Neural progenitor cell (in vitro differentiated cells): ENCODE results near the gene PEAK3. TPM values are rescaled to one million over a fixed set of nuclear protein-coding genes. Genes with fewer than 3 reads are reported as not detected.
A peak's percentile ranks its signal among the peaks of the same experiment; 100 is the strongest.

Experiments used
- DNase-seq: peaks from one replicate; pipeline ENCODE4 v3.0.0-alpha.2; 2016; ENCODE audit warnings: low spot score
- H2AFZ ChIP-seq: fragments of 200-600 bp; sonication (generic); replicated peaks from 2 replicates; pipeline ENCODE4 v1.6.1; 2016; ENCODE audit warnings: antibody characterized with exemption
- H3F3A ChIP-seq: fragments of 200-600 bp; sonication (generic); 2 replicates; pipeline ENCODE4 v1.6.1; 2016; ENCODE audit warnings: antibody characterized with exemption, low read depth
- H3K27ac ChIP-seq: fragments of 200-600 bp; sonication (generic); 2 replicates; pipeline ENCODE4 v1.5.1; 2016; ENCODE audit warnings: mild to moderate bottlenecking
- H3K27me3 ChIP-seq: fragments of 200-600 bp; sonication (generic); 2 replicates; pipeline ENCODE4 v1.6.1; 2016; ENCODE audit warnings: mild to moderate bottlenecking, moderate library complexity
- H3K36me3 ChIP-seq: fragments of 200-600 bp; sonication (generic); 2 replicates; pipeline ENCODE4 v1.5.1; 2016
- H3K4me1 ChIP-seq: fragments of 200-600 bp; sonication (generic); 2 replicates; pipeline ENCODE4 v1.6.1; 2016; ENCODE audit warnings: mixed run types
- H3K4me2 ChIP-seq: fragments of 200-600 bp; sonication (generic); 2 replicates; pipeline ENCODE4 v1.6.1; 2016
- H3K4me3 ChIP-seq: fragments of 200-600 bp; sonication (generic); 2 replicates; pipeline ENCODE4 v1.5.1; 2016
- H3K79me2 ChIP-seq: fragments of 200-600 bp; sonication (generic); 2 replicates; pipeline ENCODE4 v1.6.1; 2016; ENCODE audit warnings: low read depth
- H3K9ac ChIP-seq: fragments of 200-600 bp; sonication (generic); 2 replicates; pipeline ENCODE4 v1.6.1; 2016
- H3K9me3 ChIP-seq: fragments of 200-600 bp; sonication (generic); 2 replicates; pipeline ENCODE4 v1.5.1; 2016; ENCODE audit warnings: low read depth
- H4K20me1 ChIP-seq: fragments of 200-600 bp; sonication (generic); 2 replicates; pipeline ENCODE4 v1.6.1; 2016; ENCODE audit warnings: low read depth
- H3K27ac Mint-ChIP-seq: 3 replicates; pipeline ENCODE4 v1.8.0; 2021; ENCODE audit warnings: mixed read lengths
- H3K27me3 Mint-ChIP-seq: 2 replicates; pipeline ENCODE4 v1.8.0; 2022; ENCODE audit warnings: low read depth, mild to moderate bottlenecking, inconsistent platforms, moderate library complexity, mixed read lengths; ENCODE audit not compliant: insufficient read depth
- H3K36me3 Mint-ChIP-seq: 3 replicates; pipeline ENCODE4 v1.8.0; 2021; ENCODE audit warnings: mixed read lengths
- H3K4me1 Mint-ChIP-seq: 3 replicates; pipeline ENCODE4 v1.8.0; 2021; ENCODE audit warnings: mixed read lengths
- H3K4me3 Mint-ChIP-seq: 3 replicates; pipeline ENCODE4 v1.8.0; 2021; ENCODE audit warnings: mild to moderate bottlenecking, moderate library complexity, mixed read lengths
- H3K9me3 Mint-ChIP-seq: 3 replicates; pipeline ENCODE4 v1.8.0; 2020; ENCODE audit warnings: mixed read lengths
- CTCF ChIP-seq: fragments of 200-600 bp; sonication (generic); IDR thresholded peaks from 2 replicates; pipeline ENCODE4 v1.5.1; 2017; ENCODE audit warnings: antibody characterized with exemption, mild to moderate bottlenecking
- EZH2 ChIP-seq: fragments of 200-600 bp; sonication (generic); IDR thresholded peaks from 2 replicates; pipeline ENCODE4 v1.6.1; 2017; ENCODE audit warnings: antibody characterized with exemption, mild to moderate bottlenecking, moderate library complexity
- EZH2phosphoT487 ChIP-seq: fragments of 200-600 bp; sonication (generic); IDR thresholded peaks from 2 replicates; pipeline ENCODE4 v1.6.1; 2017; ENCODE audit warnings: antibody characterized with exemption
- total RNA-seq: library from RNA; depleted of rRNA; stranded (reverse); fragments of >200 nt; gene quantifications from 2 replicates; pipeline ENCODE4 v1.2.3, GENCODE V29; 2015; ENCODE audit warnings: low replicate concordance

The PEAK3 gene
- total RNA-seq, 1 donor from 2014 or later, result not detected

- H3K9me3 Mint-ChIP-seq, result no peaks in the 10 kb centered on the region
- Histone ChIP-seq H3K9me3 (no peaks in the 10 kb centered on the region), H3K79me2 (peaks cover 51% of the 10 kb centered on the region), H3K4me3 (peak overlapping the region; percentile 33), H3K27ac (no peak overlapping the region), H4K20me1 (peaks cover 60% of the 10 kb centered on the region), H3K4me2 (peak overlapping the region; percentile 87), H3K4me1 (peaks cover 17% of the 10 kb centered on the region), H2AFZ (no peak overlapping the region), H3F3A (peaks cover 26% of the 10 kb centered on the region), H3K27me3 (no peaks in the 10 kb centered on the region), H3K9ac (no peak overlapping the region), H3K36me3 (no peaks in the 10 kb centered on the region)
- peaks cover 7% of the 10 kb centered on the region for H3K27me3 Mint-ChIP-seq
- TF ChIP-seq EZH2 (no peak), EZH2phosphoT487 (no peak), CTCF (no peak)
- peak overlapping the region; percentile 51 for H3K27ac Mint-ChIP-seq
- peaks cover 5% of the 10 kb centered on the region for H3K36me3 Mint-ChIP-seq
- no peak for DNase-seq
- peak overlapping the region; percentile 31 for H3K4me3 Mint-ChIP-seq
- peaks cover 27% of the 10 kb centered on the region for H3K4me1 Mint-ChIP-seq
Observed at GRCh38 chr19:2274185-2274711, 7.7 kb downstream of the PEAK3 start.

DNA sequence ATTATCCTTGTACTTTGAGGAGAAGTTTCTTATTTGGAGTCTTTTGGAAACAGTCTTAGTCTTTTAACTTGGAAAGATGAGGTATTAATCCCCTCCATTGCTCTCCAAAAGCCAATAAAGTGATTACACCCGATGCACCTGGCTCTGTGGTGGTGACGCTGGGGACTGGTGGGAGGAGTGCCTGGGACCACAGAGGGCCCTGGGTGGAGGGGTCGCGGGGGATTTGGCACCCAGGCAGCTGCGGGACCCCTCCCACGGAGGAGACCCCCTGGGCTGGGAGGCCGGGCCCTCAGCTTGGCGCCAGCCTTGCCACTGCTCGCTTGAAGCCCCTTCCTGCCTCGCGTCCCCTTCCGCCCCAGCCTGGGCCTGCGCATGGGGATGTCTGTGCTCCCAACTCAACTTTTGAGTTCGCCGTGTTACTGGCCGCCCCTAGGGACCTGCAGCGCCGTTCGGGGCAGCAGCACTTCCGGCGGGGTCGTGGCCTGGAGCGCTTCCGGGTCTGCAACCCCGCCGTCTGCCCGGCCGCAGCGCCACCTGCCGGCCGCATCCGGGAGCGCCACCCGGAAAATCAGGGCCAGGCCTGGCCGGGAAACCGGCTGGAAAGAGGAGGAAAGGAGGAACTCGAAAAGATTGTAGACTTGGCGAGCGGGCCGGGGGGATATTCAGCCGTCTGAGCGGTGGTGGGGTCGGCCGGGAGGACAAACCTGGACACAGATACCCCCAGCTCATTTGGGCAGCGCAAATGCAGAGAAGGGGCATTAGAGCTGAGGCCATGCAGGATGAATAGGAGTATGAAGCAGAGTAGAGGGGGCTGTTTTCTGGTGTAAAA, 8.4 kb downstream of the PEAK3 start:
- Histone ChIP-seq H3K9ac (no peak overlapping the region), H3K27me3 (no peaks in the 10 kb centered on the region), H3K79me2 (peaks cover 55% of the 10 kb centered on the region), H3K4me2 (peak overlapping the region; percentile 87), H3K9me3 (no peaks in the 10 kb centered on the region), H3K4me1 (peaks cover 17% of the 10 kb centered on the region), H3K4me3 (peak overlapping the region; percentile 33), H4K20me1 (peaks cover 60% of the 10 kb centered on the region), H2AFZ (no peak overlapping the region), H3K36me3 (no peaks in the 10 kb centered on the region), H3F3A (peaks cover 28% of the 10 kb centered on the region), H3K27ac (peak overlapping the region; percentile 74)
- H3K27ac Mint-ChIP-seq, result peak overlapping the region; percentile 51
- H3K36me3 Mint-ChIP-seq, result peaks cover 5% of the 10 kb centered on the region
- peak overlapping the region; percentile 35 for H3K4me3 Mint-ChIP-seq
- DNase-seq, result peak; percentile 95
- peaks cover 7% of the 10 kb centered on the region for H3K27me3 Mint-ChIP-seq
- peaks cover under 1% of the 10 kb centered on the region for H3K9me3 Mint-ChIP-seq
- TF ChIP-seq EZH2, result no peak
- peak; percentile 97 for TF ChIP-seq CTCF
- TF ChIP-seq EZH2phosphoT487, result no peak
- H3K4me1 Mint-ChIP-seq, result peaks cover 29% of the 10 kb centered on the region

DNA sequence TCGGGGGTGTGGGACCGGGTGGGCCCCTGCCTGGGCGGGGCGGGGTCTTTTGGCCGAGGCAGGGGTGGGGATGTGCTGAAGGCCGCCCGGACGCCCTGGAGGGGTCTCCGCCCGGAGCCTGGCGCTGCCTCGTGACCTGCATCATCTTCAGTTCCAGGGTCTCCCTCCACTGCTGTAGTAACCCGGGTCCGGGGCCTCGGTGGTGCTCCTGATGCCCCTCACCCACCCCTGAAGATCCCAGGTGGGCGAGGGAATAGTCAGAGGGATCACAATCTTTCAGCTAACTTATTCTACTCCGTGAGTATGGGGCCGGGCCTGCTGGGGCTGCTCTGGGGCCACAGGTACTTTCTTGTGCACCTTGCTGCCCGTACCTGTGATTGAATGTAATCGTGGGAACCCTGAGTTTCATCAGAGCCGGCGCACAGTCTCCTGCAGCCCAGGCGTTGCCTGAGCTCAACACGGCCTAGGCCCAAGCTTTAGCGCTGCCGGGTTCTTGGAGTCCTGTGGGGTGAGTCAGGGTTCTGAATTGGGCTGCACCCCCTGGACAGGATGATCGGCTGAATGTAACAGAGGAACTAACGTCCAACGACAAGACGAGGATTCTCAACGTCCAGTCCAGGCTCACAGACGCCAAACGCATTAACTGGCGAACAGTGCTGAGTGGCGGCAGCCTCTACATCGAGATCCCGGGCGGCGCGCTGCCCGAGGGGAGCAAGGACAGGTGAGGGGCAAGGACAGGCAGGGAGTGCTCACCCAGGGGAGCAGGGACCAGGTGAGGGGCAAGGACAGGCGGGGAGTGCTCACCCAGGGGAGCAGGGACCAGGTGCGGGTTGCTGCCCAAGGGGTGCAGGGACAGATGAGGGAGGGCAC, 10.5 kb downstream of the PEAK3 start:
- Histone ChIP-seq H3F3A (peaks cover 38% of the 10 kb centered on the region), H3K79me2 (peaks cover 57% of the 10 kb centered on the region), H3K9me3 (no peaks in the 10 kb centered on the region), H3K27me3 (no peaks in the 10 kb centered on the region), H3K27ac (no peak overlapping the region), H3K4me3 (peak overlapping the region; percentile 84), H2AFZ (no peak overlapping the region), H3K4me1 (peaks cover 17% of the 10 kb centered on the region), H3K36me3 (no peaks in the 10 kb centered on the region), H3K4me2 (peak overlapping the region; percentile 87), H3K9ac (peak overlapping the region; percentile 91), H4K20me1 (peaks cover 60% of the 10 kb centered on the region)
- H3K4me1 Mint-ChIP-seq, result peaks cover 32% of the 10 kb centered on the region
- H3K36me3 Mint-ChIP-seq, result peaks cover 5% of the 10 kb centered on the region
- no peak for TF ChIP-seq CTCF
- no peak for TF ChIP-seq EZH2phosphoT487
- TF ChIP-seq EZH2, result no peak
- H3K9me3 Mint-ChIP-seq, result peaks cover 1% of the 10 kb centered on the region
- DNase-seq, result peak; percentile 26
- peaks cover 9% of the 10 kb centered on the region for H3K27me3 Mint-ChIP-seq
- H3K27ac Mint-ChIP-seq, result no peak overlapping the region
- peak overlapping the region; percentile 87 for H3K4me3 Mint-ChIP-seq
